IMR-90 (cell line): Measurements from ENCODE around the gene IGFBP7. TPM values are rescaled to one million over a fixed set of nuclear protein-coding genes. Genes with fewer than 3 reads are reported as not detected.

Source experiments
- ATAC-seq: fragments of 200-7000 bp; cut with Tn5 transposase; 2 replicates; pipeline ENCODE4 v1.9.1; 2020; ENCODE audit warnings: low read depth, mild to moderate bottlenecking, moderate library complexity
- BruUV-seq: library from RNA; stranded (reverse); fragments of 400-500 nt; replicated peaks from 2 replicates; lab custom pipeline; 2021; lab: Mats Ljungman, UMichigan
- CTCF ChIA-PET: fragments of 300-600 bp; formaldehyde crosslinking; extraction: SDS; loops from one replicate; lab custom pipeline; 2021; ENCODE audit warnings: antibody characterized with exemption; lab: Yijun Ruan, JAX
- POLR2A ChIA-PET: fragments of 300-600 bp; sonication (Branson Sonifier 250); formaldehyde crosslinking; loops from one replicate; lab custom pipeline; 2022; ENCODE audit warnings: antibody characterized with exemption; ENCODE audit not compliant: unreplicated experiment; lab: Charles Lee
- DNase-seq: peaks from one replicate; pipeline ENCODE4 v3.0.0; 2013
- H2AFZ ChIP-seq: replicated peaks from 2 replicates; pipeline ENCODE3; 2013; ENCODE audit warnings: low read length, mild to moderate bottlenecking; ENCODE audit not compliant: poor library complexity
- H2AK5ac ChIP-seq: 2 replicates; pipeline ENCODE4 v1.6.1; 2013; ENCODE audit warnings: low read depth, low read length, inconsistent platforms
- H2AK9ac ChIP-seq: replicated peaks from 2 replicates; pipeline ENCODE3; 2013; ENCODE audit warnings: mild to moderate bottlenecking, low read depth, low read length, moderate library complexity; ENCODE audit not compliant: poor library complexity
- H2BK120ac ChIP-seq: 2 replicates; pipeline ENCODE4 v1.6.1; 2013; ENCODE audit warnings: low read depth, low read length, inconsistent platforms
- H2BK15ac ChIP-seq: 3 replicates; pipeline ENCODE4 v1.6.1; 2013; ENCODE audit warnings: low read depth, low read length, inconsistent platforms
- H2BK20ac ChIP-seq: 2 replicates; pipeline ENCODE4 v1.6.1; 2013; ENCODE audit warnings: low read depth, mild to moderate bottlenecking, inconsistent platforms, low read length, moderate library complexity
- H2BK5ac ChIP-seq: 2 replicates; pipeline ENCODE4 v1.6.1; 2013; ENCODE audit warnings: mild to moderate bottlenecking, low read depth, low read length, inconsistent platforms; ENCODE audit not compliant: poor library complexity, severe bottlenecking
- H3K14ac ChIP-seq: replicated peaks from 2 replicates; pipeline ENCODE4 v1.6.1; 2013; ENCODE audit warnings: low read depth, low read length, inconsistent platforms
- H3K18ac ChIP-seq: 2 replicates; pipeline ENCODE4 v1.6.1; 2013; ENCODE audit warnings: low read depth, low read length, control low read depth
- H3K23ac ChIP-seq: 2 replicates; pipeline ENCODE4 v1.6.1; 2013; ENCODE audit warnings: low read depth, low read length, inconsistent platforms
- H3K27ac ChIP-seq: 2 replicates; pipeline ENCODE4 v1.5.1; 2013; ENCODE audit warnings: mild to moderate bottlenecking, control low read depth, low read length; ENCODE audit not compliant: insufficient read depth
- H3K27me3 ChIP-seq: 2 replicates; pipeline ENCODE4 v1.6.1; 2013; ENCODE audit warnings: low read length; ENCODE audit not compliant: control insufficient read depth, insufficient read depth
- H3K36me3 ChIP-seq: 2 replicates; pipeline ENCODE4 v1.6.1; 2013; ENCODE audit warnings: low read length, mixed read lengths; ENCODE audit not compliant: control insufficient read depth, insufficient read depth
- H3K4ac ChIP-seq: 2 replicates; pipeline ENCODE4 v1.6.1; 2013; ENCODE audit warnings: low read depth, low read length, inconsistent platforms
- H3K4me1 ChIP-seq: 2 replicates; pipeline ENCODE4 v1.6.1; 2013; ENCODE audit warnings: low read length, mixed read lengths; ENCODE audit not compliant: control insufficient read depth, insufficient read depth
- H3K4me2 ChIP-seq: 2 replicates; pipeline ENCODE4 v1.6.1; 2013; ENCODE audit warnings: low read depth, mild to moderate bottlenecking, control low read depth, low read length, moderate library complexity
- H3K4me3 ChIP-seq: 2 replicates; pipeline ENCODE4 v1.5.1; 2013; ENCODE audit warnings: low read depth, mild to moderate bottlenecking, control low read depth, low read length, moderate library complexity; ENCODE audit not compliant: insufficient read depth
- H3K56ac ChIP-seq: 2 replicates; pipeline ENCODE4 v1.6.1; 2013; ENCODE audit warnings: low read length, inconsistent platforms; ENCODE audit not compliant: insufficient read depth; ENCODE audit errors: extremely low read depth
- H3K79me1 ChIP-seq, 2 experiments: 2 replicates each; pipeline ENCODE4 v1.6.1; 2013; ENCODE audit warnings: low read length in 2 of 2, inconsistent platforms in 1 of 2, low read depth in 1 of 2
- H3K9ac ChIP-seq: 2 replicates; pipeline ENCODE4 v1.6.1; 2013; ENCODE audit warnings: low read depth, low read length, control low read depth
- H3K9me1 ChIP-seq: 2 replicates; pipeline ENCODE4 v1.6.1; 2013; ENCODE audit warnings: low read length, inconsistent platforms; ENCODE audit not compliant: insufficient read depth
- H3K9me3 ChIP-seq: 2 replicates; pipeline ENCODE4 v1.6.1; 2013; ENCODE audit warnings: low read length; ENCODE audit not compliant: control insufficient read depth, insufficient read depth
- H4K20me1 ChIP-seq: 2 replicates; pipeline ENCODE4 v1.6.1; 2013; ENCODE audit warnings: low read length, inconsistent platforms; ENCODE audit not compliant: insufficient read depth
- H4K5ac ChIP-seq: 2 replicates; pipeline ENCODE4 v1.6.1; 2013; ENCODE audit warnings: mild to moderate bottlenecking, low read depth, low read length, control low read depth
- H4K8ac ChIP-seq, 2 experiments: 2 replicates each; pipeline ENCODE4 v1.6.1; 2013; ENCODE audit warnings: low read depth in 2 of 2, low read length in 2 of 2, control low read depth in 1 of 2, inconsistent platforms in 1 of 2
- H4K91ac ChIP-seq: 2 replicates; pipeline ENCODE4 v1.6.1; 2013; ENCODE audit warnings: low read depth, low read length, inconsistent platforms; ENCODE audit not compliant: insufficient read depth
- BHLHE40 ChIP-seq: fragments of 150-350 bp; IDR thresholded peaks from 2 replicates; pipeline ENCODE4 v1.6.1; 2016; ENCODE audit warnings: mild to moderate bottlenecking, low read depth, low read length
- CEBPB ChIP-seq: IDR thresholded peaks from 2 replicates; pipeline ENCODE4 v1.6.1; 2012; ENCODE audit warnings: low read depth, low read length, improper control_type of control experiment
- CHD1 ChIP-seq: IDR thresholded peaks from 2 replicates; pipeline ENCODE4 v1.6.1; 2012; ENCODE audit warnings: low read depth, low read length, improper control_type of control experiment
- ELK1 ChIP-seq: fragments of 150-350 bp; IDR thresholded peaks from 2 replicates; pipeline ENCODE4 v1.6.1; 2016; ENCODE audit warnings: low read depth, mild to moderate bottlenecking, low read length, moderate library complexity, borderline replicate concordance
- FOS ChIP-seq: fragments of 150-350 bp; IDR thresholded peaks from 2 replicates; pipeline ENCODE4 v1.6.1; 2016; ENCODE audit warnings: low read depth, low read length
- MAFK ChIP-seq: IDR thresholded peaks from 2 replicates; pipeline ENCODE4 v1.6.1; 2012; ENCODE audit warnings: low read depth, low read length, improper control_type of control experiment
- MAZ ChIP-seq: IDR thresholded peaks from 2 replicates; pipeline ENCODE4 v1.6.1; 2012; ENCODE audit warnings: low read depth, mild to moderate bottlenecking, low read length, improper control_type of control experiment, moderate library complexity, borderline replicate concordance
- MXI1 ChIP-seq: IDR thresholded peaks from 2 replicates; pipeline ENCODE4 v1.6.1; 2012; ENCODE audit warnings: low read depth, mild to moderate bottlenecking, low read length, moderate library complexity, borderline replicate concordance
- NFE2L2 ChIP-seq: fragments of 150-350 bp; IDR thresholded peaks from 2 replicates; pipeline ENCODE4 v1.6.1; 2016; ENCODE audit warnings: low read depth, mild to moderate bottlenecking, low read length
- POLR2A ChIP-seq: IDR thresholded peaks from 2 replicates; pipeline ENCODE4 v1.6.1; 2012; ENCODE audit warnings: mild to moderate bottlenecking, low read depth, low read length
- RAD21 ChIP-seq: IDR thresholded peaks from 2 replicates; pipeline ENCODE4 v1.6.1; 2012; ENCODE audit warnings: low read length, improper control_type of control experiment
- RCOR1 ChIP-seq: IDR thresholded peaks from 2 replicates; pipeline ENCODE4 v1.6.1; 2012; ENCODE audit warnings: mild to moderate bottlenecking, low read length, improper control_type of control experiment; ENCODE audit not compliant: insufficient replicate concordance
- RFX5 ChIP-seq: IDR thresholded peaks from 2 replicates; pipeline ENCODE4 v1.8.0; 2012; ENCODE audit warnings: low read depth, mild to moderate bottlenecking, low read length, moderate library complexity
- SMC3 ChIP-seq: fragments of 150-350 bp; IDR thresholded peaks from 2 replicates; pipeline ENCODE4 v1.6.1; 2016; ENCODE audit warnings: low read depth, mild to moderate bottlenecking, antibody characterized with exemption, low read length, moderate library complexity
- USF2 ChIP-seq: fragments of 150-350 bp; IDR thresholded peaks from 2 replicates; pipeline ENCODE4 v1.6.1; 2017; ENCODE audit warnings: mild to moderate bottlenecking, antibody characterized with exemption, low read length, low read depth
- WGBS, 2 experiments: methylation state at CpG; one replicate each; pipeline versions ENCODE4 v1.1.5 to v1.1.7; 2013; ENCODE audit warnings: missing lambda C conversion rate in 2 of 2; ENCODE audit not compliant: insufficient read length in 1 of 2; ENCODE audit errors: extremely low coverage in 2 of 2; 5-methylcytosine and 5-hydroxymethylcytosine counted together
- dilution Hi-C: fragments of 300-500 bp; cut with HindIII; formaldehyde crosslinking; loops from one replicate; pipeline ENCODE4 v1.14.3; 2018; ENCODE audit warnings: low sequenced_read_pairs; ENCODE audit not compliant: unreplicated experiment
- in situ Hi-C: fragments of 300-500 bp; cut with MboI; formaldehyde crosslinking; loops from 3 replicates; pipeline ENCODE4 v1.14.3; 2019; ENCODE audit warnings: low sequenced_read_pairs, inconsistent platforms, mixed read lengths
- intact Hi-C: fragments of 100-400 bp; cut with micrococcal nuclease; formaldehyde crosslinking; loops from 2 replicates; pipeline ENCODE4 v1.10.0; 2022
- polyA plus RNA-seq, 3 experiments: library from polyadenylated mRNA; depleted of rRNA; stranded (reverse); fragments of >200 nt; gene quantifications; 2 replicates each; pipeline ENCODE4 v1.2.3, GENCODE V29; 2012; ENCODE audit warnings: low replicate concordance in 1 of 3
- total RNA-seq: library from RNA; depleted of rRNA; stranded (reverse); fragments of >200 nt; gene quantifications from 2 replicates; pipeline ENCODE4 v1.2.3, GENCODE V29; 2012
- TF ChIP-seq, protein P1 (sequence below): conservative IDR thresholded peaks from 2 replicates; pipeline ENCODE4 v1.5.1; 2012; ENCODE audit warnings: mild to moderate bottlenecking, low read depth, low read length, improper control_type of control experiment

The IGFBP7 gene
- total and polyA plus RNA-seq, 2 of the 4 experiments (the other 2 are of a cell fraction), result 33.2 to 267 TPM

GRCh38 chr4:56986952-56987351 lies 123.2 kb downstream of the IGFBP7 start:
- Histone ChIP-seq H3K27ac (no peak overlapping the region), H4K5ac (no peak overlapping the region), H3K56ac (no peak overlapping the region), H3K14ac (no peak overlapping the region), H2AK9ac (no peak overlapping the region), H3K4me2 (no peak overlapping the region), H4K20me1 (peaks cover 43% of the 10 kb centered on the region), H2AK5ac (no peak overlapping the region), H2BK5ac (no peak overlapping the region), H3K4me3 (no peak overlapping the region), H2BK15ac (no peak overlapping the region), H3K4ac (no peak overlapping the region), H4K91ac (no peak overlapping the region), H3K9me3 (no peaks in the 10 kb centered on the region), H2BK20ac (no peak overlapping the region), H4K8ac (no peak overlapping the region), H2AFZ (no peak overlapping the region), H2BK120ac (no peak overlapping the region), H3K9me1 (peaks cover 7% of the 10 kb centered on the region), H3K27me3 (no peaks in the 10 kb centered on the region), H3K9ac (no peak overlapping the region), H3K18ac (no peak overlapping the region), H3K4me1 (no peaks in the 10 kb centered on the region), H3K36me3 (peaks cover 32% of the 10 kb centered on the region), H3K79me1 (peaks cover 23 to 52% of the 10 kb centered on the region in 2 experiments), H3K23ac (no peak overlapping the region)
- DNase-seq (no peak), ATAC-seq (no peak)
- in situ Hi-C loops (no loop called here), dilution Hi-C loops (no loop called here), intact Hi-C loops (no loop called here)
- CTCF ChIA-PET, result no interaction called here
- TF ChIP-seq CHD1 (no peak), MAFK (no peak), RCOR1 (no peak), ELK1 (no peak), CEBPB (no peak), BHLHE40 (no peak), RFX5 (no peak), USF2 (no peak), MXI1 (no peak), RAD21 (no peak), NFE2L2 (no peak), MAZ (no peak), POLR2A (no peak), FOS (no peak), SMC3 (no peak)
- TF ChIP-seq, protein P1, sequence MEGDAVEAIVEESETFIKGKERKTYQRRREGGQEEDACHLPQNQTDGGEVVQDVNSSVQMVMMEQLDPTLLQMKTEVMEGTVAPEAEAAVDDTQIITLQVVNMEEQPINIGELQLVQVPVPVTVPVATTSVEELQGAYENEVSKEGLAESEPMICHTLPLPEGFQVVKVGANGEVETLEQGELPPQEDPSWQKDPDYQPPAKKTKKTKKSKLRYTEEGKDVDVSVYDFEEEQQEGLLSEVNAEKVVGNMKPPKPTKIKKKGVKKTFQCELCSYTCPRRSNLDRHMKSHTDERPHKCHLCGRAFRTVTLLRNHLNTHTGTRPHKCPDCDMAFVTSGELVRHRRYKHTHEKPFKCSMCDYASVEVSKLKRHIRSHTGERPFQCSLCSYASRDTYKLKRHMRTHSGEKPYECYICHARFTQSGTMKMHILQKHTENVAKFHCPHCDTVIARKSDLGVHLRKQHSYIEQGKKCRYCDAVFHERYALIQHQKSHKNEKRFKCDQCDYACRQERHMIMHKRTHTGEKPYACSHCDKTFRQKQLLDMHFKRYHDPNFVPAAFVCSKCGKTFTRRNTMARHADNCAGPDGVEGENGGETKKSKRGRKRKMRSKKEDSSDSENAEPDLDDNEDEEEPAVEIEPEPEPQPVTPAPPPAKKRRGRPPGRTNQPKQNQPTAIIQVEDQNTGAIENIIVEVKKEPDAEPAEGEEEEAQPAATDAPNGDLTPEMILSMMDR, result no peak
- POLR2A ChIA-PET, result no interaction called here
- BruUV-seq, result no TSS peak
- no CpG with 5 or more reads among the region's 3 CpGs for WGBS, 2 experiments
